Endothelial cell of umbilical vein (primary cell): ENCODE measurements around the gene KRTAP1-1.

ENCODE experiments used
- GATA2 ChIP-seq: IDR thresholded peaks from 2 replicates; pipeline ENCODE4 v1.7.0; 2011; ENCODE audit warnings: low read depth, mild to moderate bottlenecking, moderate library complexity, mixed read lengths, low read length; ENCODE audit not compliant: insufficient read length, insufficient read depth
- MAX ChIP-seq: IDR thresholded peaks from 2 replicates; pipeline ENCODE4 v1.6.1; 2011; ENCODE audit not compliant: insufficient read depth, insufficient read length
- TF ChIP-seq, protein P1 (sequence below), 2 donors: IDR thresholded peaks; 1 replicate in 1 of 2; 2 replicates in 1 of 2; pipeline ENCODE4 v1.5.1; 2011; ENCODE audit warnings: low read length in 2 of 2, mild to moderate bottlenecking in 2 of 2, moderate library complexity in 2 of 2, control low read depth in 1 of 2, inconsistent platforms in 1 of 2, low read depth in 1 of 2; ENCODE audit not compliant: insufficient read depth in 1 of 2; ENCODE audit errors: extremely low read depth in 1 of 2

- TF ChIP-seq MAX (no peak), GATA2 (no peak)
- TF ChIP-seq, protein P1, sequence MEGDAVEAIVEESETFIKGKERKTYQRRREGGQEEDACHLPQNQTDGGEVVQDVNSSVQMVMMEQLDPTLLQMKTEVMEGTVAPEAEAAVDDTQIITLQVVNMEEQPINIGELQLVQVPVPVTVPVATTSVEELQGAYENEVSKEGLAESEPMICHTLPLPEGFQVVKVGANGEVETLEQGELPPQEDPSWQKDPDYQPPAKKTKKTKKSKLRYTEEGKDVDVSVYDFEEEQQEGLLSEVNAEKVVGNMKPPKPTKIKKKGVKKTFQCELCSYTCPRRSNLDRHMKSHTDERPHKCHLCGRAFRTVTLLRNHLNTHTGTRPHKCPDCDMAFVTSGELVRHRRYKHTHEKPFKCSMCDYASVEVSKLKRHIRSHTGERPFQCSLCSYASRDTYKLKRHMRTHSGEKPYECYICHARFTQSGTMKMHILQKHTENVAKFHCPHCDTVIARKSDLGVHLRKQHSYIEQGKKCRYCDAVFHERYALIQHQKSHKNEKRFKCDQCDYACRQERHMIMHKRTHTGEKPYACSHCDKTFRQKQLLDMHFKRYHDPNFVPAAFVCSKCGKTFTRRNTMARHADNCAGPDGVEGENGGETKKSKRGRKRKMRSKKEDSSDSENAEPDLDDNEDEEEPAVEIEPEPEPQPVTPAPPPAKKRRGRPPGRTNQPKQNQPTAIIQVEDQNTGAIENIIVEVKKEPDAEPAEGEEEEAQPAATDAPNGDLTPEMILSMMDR (IDR thresholded peaks at IDR 0.05; ENCODE audit: extremely low read depth in 1 of 2, insufficient read depth in 1 of 2, low read depth in 1 of 2, low read length in 2 of 2), result no peak
These were observed 1.7 kb upstream of the KRTAP1-1 start for GRCh38 chr17:41042953-41043352.
